IMR-90 (cell line): ENCODE measurements around the gene ACADSB. TPM values are rescaled to one million over a fixed set of nuclear protein-coding genes. Genes with fewer than 3 reads are reported as not detected.

ENCODE experiments used
- ATAC-seq: fragments of 200-7000 bp; cut with Tn5 transposase; 2 replicates; pipeline ENCODE4 v1.9.1; 2020; ENCODE audit warnings: low read depth, mild to moderate bottlenecking, moderate library complexity
- BruUV-seq: library from RNA; stranded (reverse); fragments of 400-500 nt; replicated peaks from 2 replicates; lab custom pipeline; 2021; lab: Mats Ljungman, UMichigan
- CTCF ChIA-PET: fragments of 300-600 bp; formaldehyde crosslinking; extraction: SDS; loops from one replicate; lab custom pipeline; 2021; ENCODE audit warnings: antibody characterized with exemption; lab: Yijun Ruan, JAX
- POLR2A ChIA-PET: fragments of 300-600 bp; sonication (Branson Sonifier 250); formaldehyde crosslinking; loops from one replicate; lab custom pipeline; 2022; ENCODE audit warnings: antibody characterized with exemption; ENCODE audit not compliant: unreplicated experiment; lab: Charles Lee
- DNase-seq: peaks from one replicate; pipeline ENCODE4 v3.0.0; 2013
- H2AFZ ChIP-seq: replicated peaks from 2 replicates; pipeline ENCODE3; 2013; ENCODE audit warnings: low read length, mild to moderate bottlenecking; ENCODE audit not compliant: poor library complexity
- H2AK5ac ChIP-seq: 2 replicates; pipeline ENCODE4 v1.6.1; 2013; ENCODE audit warnings: low read depth, low read length, inconsistent platforms
- H2AK9ac ChIP-seq: replicated peaks from 2 replicates; pipeline ENCODE3; 2013; ENCODE audit warnings: mild to moderate bottlenecking, low read depth, low read length, moderate library complexity; ENCODE audit not compliant: poor library complexity
- H2BK120ac ChIP-seq: 2 replicates; pipeline ENCODE4 v1.6.1; 2013; ENCODE audit warnings: low read depth, low read length, inconsistent platforms
- H2BK15ac ChIP-seq: 3 replicates; pipeline ENCODE4 v1.6.1; 2013; ENCODE audit warnings: low read depth, low read length, inconsistent platforms
- H2BK20ac ChIP-seq: 2 replicates; pipeline ENCODE4 v1.6.1; 2013; ENCODE audit warnings: low read depth, mild to moderate bottlenecking, inconsistent platforms, low read length, moderate library complexity
- H2BK5ac ChIP-seq: 2 replicates; pipeline ENCODE4 v1.6.1; 2013; ENCODE audit warnings: mild to moderate bottlenecking, low read depth, low read length, inconsistent platforms; ENCODE audit not compliant: poor library complexity, severe bottlenecking
- H3K14ac ChIP-seq: replicated peaks from 2 replicates; pipeline ENCODE4 v1.6.1; 2013; ENCODE audit warnings: low read depth, low read length, inconsistent platforms
- H3K18ac ChIP-seq: 2 replicates; pipeline ENCODE4 v1.6.1; 2013; ENCODE audit warnings: low read depth, low read length, control low read depth
- H3K23ac ChIP-seq: 2 replicates; pipeline ENCODE4 v1.6.1; 2013; ENCODE audit warnings: low read depth, low read length, inconsistent platforms
- H3K27ac ChIP-seq: 2 replicates; pipeline ENCODE4 v1.5.1; 2013; ENCODE audit warnings: mild to moderate bottlenecking, control low read depth, low read length; ENCODE audit not compliant: insufficient read depth
- H3K27me3 ChIP-seq: 2 replicates; pipeline ENCODE4 v1.6.1; 2013; ENCODE audit warnings: low read length; ENCODE audit not compliant: control insufficient read depth, insufficient read depth
- H3K36me3 ChIP-seq: 2 replicates; pipeline ENCODE4 v1.6.1; 2013; ENCODE audit warnings: low read length, mixed read lengths; ENCODE audit not compliant: control insufficient read depth, insufficient read depth
- H3K4ac ChIP-seq: 2 replicates; pipeline ENCODE4 v1.6.1; 2013; ENCODE audit warnings: low read depth, low read length, inconsistent platforms
- H3K4me1 ChIP-seq: 2 replicates; pipeline ENCODE4 v1.6.1; 2013; ENCODE audit warnings: low read length, mixed read lengths; ENCODE audit not compliant: control insufficient read depth, insufficient read depth
- H3K4me2 ChIP-seq: 2 replicates; pipeline ENCODE4 v1.6.1; 2013; ENCODE audit warnings: low read depth, mild to moderate bottlenecking, control low read depth, low read length, moderate library complexity
- H3K4me3 ChIP-seq: 2 replicates; pipeline ENCODE4 v1.5.1; 2013; ENCODE audit warnings: low read depth, mild to moderate bottlenecking, control low read depth, low read length, moderate library complexity; ENCODE audit not compliant: insufficient read depth
- H3K56ac ChIP-seq: 2 replicates; pipeline ENCODE4 v1.6.1; 2013; ENCODE audit warnings: low read length, inconsistent platforms; ENCODE audit not compliant: insufficient read depth; ENCODE audit errors: extremely low read depth
- H3K79me1 ChIP-seq, 2 experiments: 2 replicates each; pipeline ENCODE4 v1.6.1; 2013; ENCODE audit warnings: low read length in 2 of 2, inconsistent platforms in 1 of 2, low read depth in 1 of 2
- H3K9ac ChIP-seq: 2 replicates; pipeline ENCODE4 v1.6.1; 2013; ENCODE audit warnings: low read depth, low read length, control low read depth
- H3K9me1 ChIP-seq: 2 replicates; pipeline ENCODE4 v1.6.1; 2013; ENCODE audit warnings: low read length, inconsistent platforms; ENCODE audit not compliant: insufficient read depth
- H3K9me3 ChIP-seq: 2 replicates; pipeline ENCODE4 v1.6.1; 2013; ENCODE audit warnings: low read length; ENCODE audit not compliant: control insufficient read depth, insufficient read depth
- H4K20me1 ChIP-seq: 2 replicates; pipeline ENCODE4 v1.6.1; 2013; ENCODE audit warnings: low read length, inconsistent platforms; ENCODE audit not compliant: insufficient read depth
- H4K5ac ChIP-seq: 2 replicates; pipeline ENCODE4 v1.6.1; 2013; ENCODE audit warnings: mild to moderate bottlenecking, low read depth, low read length, control low read depth
- H4K8ac ChIP-seq, 2 experiments: 2 replicates each; pipeline ENCODE4 v1.6.1; 2013; ENCODE audit warnings: low read depth in 2 of 2, low read length in 2 of 2, control low read depth in 1 of 2, inconsistent platforms in 1 of 2
- H4K91ac ChIP-seq: 2 replicates; pipeline ENCODE4 v1.6.1; 2013; ENCODE audit warnings: low read depth, low read length, inconsistent platforms; ENCODE audit not compliant: insufficient read depth
- MXI1 ChIP-seq: IDR thresholded peaks from 2 replicates; pipeline ENCODE4 v1.6.1; 2012; ENCODE audit warnings: low read depth, mild to moderate bottlenecking, low read length, moderate library complexity, borderline replicate concordance
- RAD21 ChIP-seq: IDR thresholded peaks from 2 replicates; pipeline ENCODE4 v1.6.1; 2012; ENCODE audit warnings: low read length, improper control_type of control experiment
- SMC3 ChIP-seq: fragments of 150-350 bp; IDR thresholded peaks from 2 replicates; pipeline ENCODE4 v1.6.1; 2016; ENCODE audit warnings: low read depth, mild to moderate bottlenecking, antibody characterized with exemption, low read length, moderate library complexity
- WGBS, 2 experiments: methylation state at CpG; one replicate each; pipeline versions ENCODE4 v1.1.5 to v1.1.7; 2013; ENCODE audit warnings: missing lambda C conversion rate in 2 of 2; ENCODE audit not compliant: insufficient read length in 1 of 2; ENCODE audit errors: extremely low coverage in 2 of 2; 5-methylcytosine and 5-hydroxymethylcytosine counted together
- dilution Hi-C: fragments of 300-500 bp; cut with HindIII; formaldehyde crosslinking; loops from one replicate; pipeline ENCODE4 v1.14.3; 2018; ENCODE audit warnings: low sequenced_read_pairs; ENCODE audit not compliant: unreplicated experiment
- in situ Hi-C: fragments of 300-500 bp; cut with MboI; formaldehyde crosslinking; loops from 3 replicates; pipeline ENCODE4 v1.14.3; 2019; ENCODE audit warnings: low sequenced_read_pairs, inconsistent platforms, mixed read lengths
- intact Hi-C: fragments of 100-400 bp; cut with micrococcal nuclease; formaldehyde crosslinking; loops from 2 replicates; pipeline ENCODE4 v1.10.0; 2022
- polyA plus RNA-seq, 3 experiments: library from polyadenylated mRNA; depleted of rRNA; stranded (reverse); fragments of >200 nt; gene quantifications; 2 replicates each; pipeline ENCODE4 v1.2.3, GENCODE V29; 2012; ENCODE audit warnings: low replicate concordance in 1 of 3
- total RNA-seq: library from RNA; depleted of rRNA; stranded (reverse); fragments of >200 nt; gene quantifications from 2 replicates; pipeline ENCODE4 v1.2.3, GENCODE V29; 2012
- TF ChIP-seq, protein P1 (sequence below): conservative IDR thresholded peaks from 2 replicates; pipeline ENCODE4 v1.5.1; 2012; ENCODE audit warnings: mild to moderate bottlenecking, low read depth, low read length, improper control_type of control experiment

The ACADSB gene
- total and polyA plus RNA-seq, 2 of the 4 experiments (the other 2 are of a cell fraction) = 6.2 to 10.6 TPM

DNA sequence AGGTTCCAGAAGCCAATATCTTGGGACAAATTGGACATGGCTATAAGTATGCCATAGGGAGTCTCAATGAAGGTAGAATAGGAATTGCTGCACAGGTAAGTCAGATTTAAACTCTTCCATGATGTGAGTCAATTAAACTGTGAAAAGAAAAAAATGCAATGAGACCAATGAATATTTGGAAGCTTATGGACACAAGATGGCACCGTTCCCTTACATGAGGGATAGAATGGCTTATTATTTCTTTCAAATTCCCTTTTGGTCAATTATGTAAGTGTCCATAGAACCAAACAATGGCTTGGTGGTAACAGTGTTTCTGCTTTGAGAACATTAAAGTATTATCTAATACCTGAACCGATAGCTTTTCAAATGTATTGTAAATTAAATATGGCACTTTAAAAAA lies 35.6 kb downstream of the ACADSB start:
- Histone ChIP-seq H3K9me1 (no peaks in the 10 kb centered on the region), H3K4me1 (no peaks in the 10 kb centered on the region), H3K14ac (no peak overlapping the region), H3K56ac (no peak overlapping the region), H3K27me3 (no peaks in the 10 kb centered on the region), H3K27ac (no peak overlapping the region), H3K4me2 (no peak overlapping the region), H4K8ac (no peak overlapping the region), H3K4me3 (no peak overlapping the region), H3K9me3 (no peaks in the 10 kb centered on the region), H2BK20ac (no peak overlapping the region), H3K79me1 (no peaks in the 10 kb centered on the region), H2BK15ac (no peak overlapping the region), H2AK9ac (no peak overlapping the region), H3K23ac (no peak overlapping the region), H4K5ac (no peak overlapping the region), H2AK5ac (no peak overlapping the region), H3K36me3 (no peaks in the 10 kb centered on the region), H4K20me1 (no peaks in the 10 kb centered on the region), H2BK120ac (no peak overlapping the region), H2AFZ (no peak overlapping the region), H3K9ac (no peak overlapping the region), H2BK5ac (no peak overlapping the region), H4K91ac (no peak overlapping the region), H3K18ac (no peak overlapping the region), H3K4ac (no peak overlapping the region)
- ChIA-PET CTCF (interaction anchor here (0.6 to 1.1 kb wide), 3 partner anchors 19 to 514 kb away, joined by 3 to 5 read pairs (median 3); no protein-coding TSS in a partner anchor), POLR2A (no interaction called here)
- dilution Hi-C loops (no loop called here), intact Hi-C loops (loop anchor here (2.0 to 5.0 kb wide), 2 partner anchors 88 to 1343 kb away; no protein-coding TSS in a partner anchor), in situ Hi-C loops (loop anchor here (10.0 to 25.0 kb wide), 2 partner anchors 510 to 918 kb away; no protein-coding TSS in a partner anchor)
- no peak for ATAC-seq
- peak; percentile 5 for DNase-seq
- TF ChIP-seq RAD21 (peak; percentile 31), SMC3 (peak; percentile 29; the same call in 1 of the 2 replicates), MXI1 (no peak)
- TF ChIP-seq, protein P1, sequence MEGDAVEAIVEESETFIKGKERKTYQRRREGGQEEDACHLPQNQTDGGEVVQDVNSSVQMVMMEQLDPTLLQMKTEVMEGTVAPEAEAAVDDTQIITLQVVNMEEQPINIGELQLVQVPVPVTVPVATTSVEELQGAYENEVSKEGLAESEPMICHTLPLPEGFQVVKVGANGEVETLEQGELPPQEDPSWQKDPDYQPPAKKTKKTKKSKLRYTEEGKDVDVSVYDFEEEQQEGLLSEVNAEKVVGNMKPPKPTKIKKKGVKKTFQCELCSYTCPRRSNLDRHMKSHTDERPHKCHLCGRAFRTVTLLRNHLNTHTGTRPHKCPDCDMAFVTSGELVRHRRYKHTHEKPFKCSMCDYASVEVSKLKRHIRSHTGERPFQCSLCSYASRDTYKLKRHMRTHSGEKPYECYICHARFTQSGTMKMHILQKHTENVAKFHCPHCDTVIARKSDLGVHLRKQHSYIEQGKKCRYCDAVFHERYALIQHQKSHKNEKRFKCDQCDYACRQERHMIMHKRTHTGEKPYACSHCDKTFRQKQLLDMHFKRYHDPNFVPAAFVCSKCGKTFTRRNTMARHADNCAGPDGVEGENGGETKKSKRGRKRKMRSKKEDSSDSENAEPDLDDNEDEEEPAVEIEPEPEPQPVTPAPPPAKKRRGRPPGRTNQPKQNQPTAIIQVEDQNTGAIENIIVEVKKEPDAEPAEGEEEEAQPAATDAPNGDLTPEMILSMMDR = peak; percentile 28; the same call in 1 of the 2 replicates
- whole genome bisulfite sequencing, 2 experiments = no CpG with 5 or more reads among the region's 2 CpGs
- no TSS peak for BruUV-seq
